GM12878 (cell line): ENCODE results near the gene SNRNP27.

Source experiments
- CBX5 ChIP-seq: sonication (generic); IDR thresholded peaks from 2 replicates; pipeline ENCODE4 v1.6.1; 2016; ENCODE audit warnings: low read depth, moderate library complexity, mild to moderate bottlenecking, inconsistent platforms
- CHD4 ChIP-seq: fragments of 200-600 bp; sonication (generic); IDR thresholded peaks from 2 replicates; pipeline ENCODE4 v1.6.1; 2016; ENCODE audit warnings: mild to moderate bottlenecking
- CTCF ChIP-seq, 3 experiments: IDR thresholded peaks in 2 of 3; conservative IDR thresholded peaks in 1 of 3; 2 replicates each; pipeline ENCODE4 v1.5.1; 2011; ENCODE audit warnings: low read depth in 3 of 3, low read length in 3 of 3, mild to moderate bottlenecking in 3 of 3, control low read depth in 2 of 3, moderate library complexity in 2 of 3, inconsistent platforms in 1 of 3, mixed read lengths in 1 of 3; ENCODE audit not compliant: control insufficient read depth in 2 of 3, insufficient read depth in 1 of 3; ENCODE audit errors: extremely low read depth in 1 of 3
- NFIC ChIP-seq: IDR thresholded peaks from 2 replicates; pipeline ENCODE4 v1.6.1; 2012; ENCODE audit warnings: low read depth, mild to moderate bottlenecking, inconsistent platforms, low read length, moderate library complexity
- NFYB ChIP-seq: IDR thresholded peaks from 2 replicates; pipeline ENCODE4 v1.6.1; 2011; ENCODE audit warnings: low read depth, mild to moderate bottlenecking, low read length, improper control_type of control experiment, moderate library complexity; ENCODE audit not compliant: insufficient read depth
- POLR2A ChIP-seq: IDR thresholded peaks from 2 replicates; pipeline ENCODE4 v1.6.1; 2011; ENCODE audit warnings: low read depth, mild to moderate bottlenecking, low read length
- REST ChIP-seq: IDR thresholded peaks from 2 replicates; pipeline ENCODE4 v1.6.1; 2012; ENCODE audit warnings: mild to moderate bottlenecking, low read depth, low read length
- SREBF1 ChIP-seq: IDR thresholded peaks from 2 replicates; pipeline ENCODE4 v1.6.1; 2012; ENCODE audit warnings: mild to moderate bottlenecking, low read length

GRCh38 chr2:69945441-69945840 is 51.7 kb downstream of the SNRNP27 start:
- TF ChIP-seq POLR2A (no peak), NFYB (no peak), CTCF (IDR thresholded peaks at IDR 0.05 in 2 of 3, conservative IDR thresholded peaks at IDR 0.05 in 1 of 3; ENCODE audit: control insufficient read depth in 2 of 3, extremely low read depth in 1 of 3, insufficient read depth in 1 of 3, low read depth in 3 of 3, low read length in 3 of 3) (no peak), CHD4 (no peak), REST (no peak), NFIC (no peak), CBX5 (no peak), SREBF1 (no peak)
